KBM-7 (cell line): Measurements from ENCODE around the gene DSG1.
"Not testable (repeated sequence)": the region's sequence is repeated elsewhere in the genome, so short reads cannot be mapped to it uniquely, and the experiment has no call there.

ENCODE experiments used
- DNase-seq: peaks from one replicate; pipeline ENCODE4 v3.0.0-alpha.2; 2015
- in situ Hi-C: fragments of 300-500 bp; cut with MboI; formaldehyde crosslinking; loops from 2 replicates; pipeline ENCODE4 v1.14.3; 2020; ENCODE audit warnings: low sequenced_read_pairs, low pct_unique_long_range_greater_than_20kb, mixed read lengths

Gene DSG1

DNA sequence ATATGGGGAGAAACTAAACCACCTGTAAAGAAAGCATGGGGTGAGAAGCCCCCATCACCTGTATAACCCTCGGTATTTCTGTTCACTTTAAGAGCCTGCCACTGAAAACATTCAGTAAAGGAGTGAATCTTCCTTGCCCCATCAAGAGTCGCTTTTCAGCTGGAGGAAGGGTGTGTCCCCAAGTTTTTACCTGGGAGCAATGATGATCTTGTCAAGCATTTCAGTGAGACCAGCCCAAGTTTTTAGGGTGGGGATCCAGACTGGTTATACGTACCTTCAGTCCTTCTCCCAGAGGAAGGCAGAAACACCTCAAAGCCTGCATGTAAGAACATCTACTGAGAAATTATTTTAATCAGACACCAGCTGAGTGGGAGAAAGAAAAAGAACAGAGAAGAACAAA is at the start of gene DSG1:
Gene DSG1, plus strand, starts transcription at position 301 of the 400 bp plus-strand sequence. CDS start 141 bp downstream, outside the sequence.
- in situ Hi-C loops: no loop called here
- no peak for DNase-seq

DNA sequence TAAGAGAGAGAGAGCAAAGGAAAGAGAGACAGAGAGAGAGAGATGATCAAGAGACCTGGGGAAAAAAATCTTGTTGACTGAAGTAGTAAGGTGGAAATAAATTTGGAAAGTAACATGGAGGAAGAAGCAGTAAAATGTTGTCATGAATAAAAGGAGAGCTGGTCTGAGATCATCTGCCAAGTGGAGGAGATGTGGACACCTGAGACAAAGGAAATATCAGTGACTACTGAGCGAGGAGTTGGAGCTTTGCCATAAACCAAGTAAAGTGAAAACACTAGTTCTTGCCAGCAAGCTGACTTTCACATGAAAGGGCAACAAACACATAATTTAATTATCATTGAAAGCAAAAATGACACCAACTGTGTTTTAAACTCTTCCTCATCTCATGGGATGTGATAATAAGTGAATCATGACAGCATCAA is 49.0 kb upstream of the DSG1 start:
- in situ Hi-C loops: no loop called here
- DNase-seq: no peak

DNA sequence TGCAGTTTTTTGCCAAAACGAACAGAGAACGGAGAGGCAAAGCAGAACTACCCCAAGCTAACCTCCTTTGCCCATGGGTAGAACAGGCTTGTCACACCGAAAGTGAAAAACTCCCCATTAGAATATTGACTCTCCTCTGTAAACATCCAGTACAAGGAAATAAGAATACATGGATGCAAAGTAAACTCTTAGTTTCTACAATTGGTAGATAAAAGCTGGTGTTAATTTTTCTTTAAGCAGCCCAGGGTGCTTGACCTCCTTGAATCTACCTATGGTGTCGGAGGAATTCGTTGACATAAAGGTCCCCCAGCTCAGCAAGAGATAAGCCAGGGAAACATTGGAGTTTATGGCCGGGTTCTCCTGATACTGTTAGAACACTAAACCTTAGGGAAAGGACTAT is 48.4 kb upstream of the DSG1 start:
- in situ Hi-C loops: no loop called here
- no peak for DNase-seq

DNA sequence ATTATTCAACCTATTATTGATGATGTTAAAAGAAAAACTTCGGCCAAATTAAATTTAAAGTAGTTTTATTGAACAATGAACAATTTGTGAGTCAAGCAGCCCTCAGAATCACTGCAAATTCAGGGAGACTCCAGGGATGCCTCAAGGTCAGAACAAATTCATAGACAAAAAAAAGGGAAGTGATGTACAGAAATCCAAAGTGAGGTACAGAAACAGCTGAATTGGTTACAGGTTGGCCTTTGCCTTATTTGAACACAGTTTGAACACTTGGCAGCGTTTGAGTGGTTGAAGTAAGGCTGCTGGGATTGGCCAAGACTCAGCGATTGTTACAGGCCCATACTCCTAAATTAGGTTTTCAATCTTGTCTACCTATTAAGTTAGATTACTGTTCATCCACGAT is 47.4 kb upstream of the DSG1 start:
- DNase-seq: no peak
- in situ Hi-C loops: no loop called here

DNA sequence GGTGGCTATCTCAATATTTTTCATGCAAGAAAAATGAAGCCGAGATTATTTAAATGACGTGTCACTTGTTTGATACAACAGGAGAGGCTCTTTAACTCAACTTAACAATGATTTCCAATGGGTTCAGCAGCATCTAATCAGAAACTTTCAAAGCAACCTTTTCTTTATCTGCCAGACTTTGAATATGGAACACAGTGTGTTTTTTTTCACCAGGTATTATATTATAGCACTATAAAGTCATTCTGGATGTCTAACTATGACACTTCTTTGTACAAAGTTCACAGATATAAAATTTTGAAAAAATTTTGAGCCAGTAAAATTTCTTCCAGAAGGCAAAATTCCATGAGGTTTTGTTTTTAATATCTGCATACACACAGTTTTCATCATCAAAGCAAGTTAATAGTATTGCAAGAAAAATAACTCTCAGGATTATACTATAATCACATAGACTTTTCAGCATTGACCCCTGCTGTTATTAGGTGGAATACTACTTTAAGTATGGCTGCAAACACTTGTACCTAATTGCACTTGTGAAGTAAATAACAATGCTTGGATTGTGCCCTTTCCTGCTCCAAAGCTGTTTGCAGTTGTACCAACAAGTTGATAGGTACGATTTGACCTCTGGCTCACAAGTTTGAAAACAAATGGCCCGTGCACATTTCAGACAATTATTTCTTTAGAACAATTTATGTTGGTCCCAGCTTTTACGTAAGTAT is 44.0 kb upstream of the DSG1 start:
- in situ Hi-C loops: no loop called here
- no peak for DNase-seq

DNA sequence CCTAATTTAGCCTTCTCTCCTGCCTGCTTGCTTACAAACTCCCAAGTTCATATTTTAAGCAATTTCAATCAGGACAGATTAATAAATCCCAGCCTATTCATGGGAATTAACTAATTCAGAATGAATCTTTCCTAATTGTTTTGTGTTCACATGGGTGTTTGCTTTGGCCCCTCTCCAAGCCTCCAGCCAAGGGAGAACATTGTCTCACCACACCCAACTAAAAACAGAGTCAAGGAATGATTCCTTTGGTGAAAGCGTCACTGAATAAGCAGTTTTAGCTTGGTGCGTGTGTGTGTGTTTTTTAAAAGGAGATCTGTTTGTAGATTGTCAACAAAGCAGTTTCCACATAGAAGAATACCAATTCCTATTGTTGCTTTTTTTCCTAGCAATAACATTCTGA is 43.0 kb upstream of the DSG1 start:
- no peak for DNase-seq
- in situ Hi-C loops: no loop called here

DNA sequence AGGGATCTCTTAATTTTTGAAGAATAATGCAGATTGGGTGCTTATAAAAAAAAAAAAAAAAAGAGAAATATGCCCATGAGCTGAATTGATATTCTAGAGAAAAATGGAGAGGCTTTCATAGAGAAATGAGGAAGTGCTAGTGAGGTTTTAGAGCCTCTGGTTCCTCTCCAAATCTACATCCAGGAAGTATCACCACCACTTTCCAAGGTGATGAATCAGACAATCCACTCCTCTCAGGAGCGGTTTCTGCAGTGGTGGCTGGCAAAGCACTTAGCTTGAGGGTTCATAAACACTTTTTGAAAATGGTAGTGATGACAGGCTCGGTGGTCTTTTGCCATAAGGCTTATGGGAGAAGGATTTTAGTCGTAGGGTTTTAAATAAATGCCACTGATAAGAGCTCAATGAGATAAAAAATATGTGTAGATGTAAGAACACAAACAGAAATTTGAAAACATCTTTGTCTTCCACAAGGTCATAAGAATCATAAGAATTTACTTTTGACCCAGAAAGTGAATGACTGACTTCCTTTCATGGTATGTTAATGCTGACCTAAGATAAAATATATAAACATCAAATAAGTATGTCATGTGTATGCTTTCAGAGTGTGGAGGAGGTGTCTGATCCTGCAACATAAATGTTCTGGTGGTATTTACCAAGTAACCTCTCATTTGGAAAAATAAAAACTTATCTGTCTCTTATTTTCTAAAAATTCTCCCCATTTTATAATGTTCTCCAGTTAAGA is 42.1 kb upstream of the DSG1 start:
- in situ Hi-C loops: no loop called here
- peak; percentile 69 for DNase-seq

DNA sequence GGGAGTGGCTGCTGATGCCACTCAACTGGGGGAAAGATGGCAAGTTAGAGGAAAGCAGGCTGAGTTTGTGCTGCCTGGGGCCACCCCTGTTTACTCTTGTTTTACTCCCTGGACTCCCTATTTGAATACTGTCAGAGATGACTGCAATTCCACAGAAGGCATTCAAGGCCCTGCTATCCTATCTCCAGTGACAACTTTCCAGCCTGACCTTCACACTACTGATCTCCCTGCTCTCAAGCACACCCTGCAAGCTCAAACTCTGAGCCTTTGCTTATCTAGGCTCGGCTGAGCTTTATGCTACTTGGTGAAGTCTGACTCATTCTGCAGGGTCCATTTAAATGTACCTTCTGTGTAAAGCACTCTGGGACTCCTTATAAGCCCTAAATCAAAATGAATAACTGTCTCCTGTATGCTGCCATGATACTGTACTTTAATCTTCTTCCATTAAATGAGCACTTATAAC is 39.3 kb upstream of the DSG1 start:
- no peak for DNase-seq
- in situ Hi-C loops: no loop called here

DNA sequence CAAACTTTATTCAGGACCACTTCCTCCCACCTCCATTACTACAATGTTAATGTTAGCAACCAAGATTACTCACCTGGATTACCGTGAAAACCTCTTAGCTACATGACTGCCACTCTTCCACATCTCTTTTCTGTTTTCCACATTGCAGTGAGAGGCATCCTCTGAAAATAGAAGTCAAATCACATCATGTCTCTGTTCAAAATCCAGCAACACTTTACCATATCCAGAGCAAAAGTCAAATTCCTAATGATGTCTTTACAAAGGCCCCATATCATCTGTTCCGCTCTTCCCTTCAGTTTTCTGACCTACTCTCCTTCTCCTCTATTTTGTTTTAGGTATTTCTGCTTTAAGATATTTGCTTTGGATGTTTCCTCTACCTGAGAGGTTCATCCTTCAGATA is 37.5 kb upstream of the DSG1 start:
- DNase-seq: no peak
- in situ Hi-C loops: no loop called here

DNA sequence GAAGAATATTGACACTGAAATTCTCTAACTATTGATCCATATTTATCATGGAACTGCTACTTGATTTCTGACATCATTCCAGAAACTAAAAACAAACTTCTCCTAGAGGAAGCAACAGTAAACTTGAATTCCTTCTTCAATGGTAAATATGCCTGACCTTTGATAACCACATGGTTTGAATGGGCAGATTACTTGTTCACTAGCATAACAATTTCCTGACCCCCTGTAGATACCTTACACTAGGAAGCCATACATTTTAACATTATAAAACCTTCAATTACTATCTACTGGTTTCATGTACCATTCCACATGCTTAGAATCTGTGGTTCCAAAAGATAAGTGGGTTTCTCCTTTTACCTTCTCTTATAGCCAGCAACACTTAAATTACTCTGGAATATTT is 36.5 kb upstream of the DSG1 start:
- in situ Hi-C loops: no loop called here
- no peak for DNase-seq

DNA sequence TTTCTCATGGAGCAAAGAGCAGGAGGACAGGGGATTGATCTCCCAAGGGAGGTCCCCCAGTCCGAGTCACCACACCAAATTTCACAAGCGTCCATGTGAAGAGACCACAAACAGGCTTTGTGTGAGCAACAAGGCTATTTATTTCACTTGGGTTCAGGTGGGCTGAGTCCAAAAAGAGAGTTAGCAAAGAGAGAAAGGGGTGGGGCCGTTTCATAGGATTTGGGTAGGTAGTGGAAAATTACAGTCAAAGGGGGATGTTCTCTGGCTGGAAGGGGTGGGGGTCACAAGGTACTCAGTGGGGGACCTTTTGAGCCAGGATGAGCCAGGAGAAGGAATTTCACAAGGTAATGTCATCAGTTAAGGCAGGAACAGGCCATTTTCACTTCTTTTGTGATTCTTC is 28.5 kb upstream of the DSG1 start:
- in situ Hi-C loops, DNase-seq: not testable (repeated sequence)

DNA sequence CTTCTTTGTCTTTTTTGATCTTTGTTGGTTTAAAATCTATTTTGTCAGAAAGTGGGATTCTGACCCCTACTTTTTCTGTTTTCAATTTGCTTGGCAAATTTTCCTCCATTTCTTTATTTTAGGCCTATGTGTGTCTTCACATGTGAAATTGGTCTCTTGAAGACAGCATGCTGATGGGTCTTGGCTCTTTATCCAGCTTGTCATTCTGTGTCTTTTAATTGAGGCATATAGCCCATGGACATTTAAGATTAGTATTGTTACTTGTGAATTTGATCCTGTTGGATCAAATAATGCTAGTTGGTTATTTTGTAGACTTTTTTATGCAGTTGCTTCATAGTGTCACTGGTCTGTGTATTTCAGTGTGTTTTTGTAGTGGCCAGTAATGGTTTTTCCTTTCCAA is 26.3 kb upstream of the DSG1 start:
- no peak for DNase-seq
- in situ Hi-C loops: no loop called here

DNA sequence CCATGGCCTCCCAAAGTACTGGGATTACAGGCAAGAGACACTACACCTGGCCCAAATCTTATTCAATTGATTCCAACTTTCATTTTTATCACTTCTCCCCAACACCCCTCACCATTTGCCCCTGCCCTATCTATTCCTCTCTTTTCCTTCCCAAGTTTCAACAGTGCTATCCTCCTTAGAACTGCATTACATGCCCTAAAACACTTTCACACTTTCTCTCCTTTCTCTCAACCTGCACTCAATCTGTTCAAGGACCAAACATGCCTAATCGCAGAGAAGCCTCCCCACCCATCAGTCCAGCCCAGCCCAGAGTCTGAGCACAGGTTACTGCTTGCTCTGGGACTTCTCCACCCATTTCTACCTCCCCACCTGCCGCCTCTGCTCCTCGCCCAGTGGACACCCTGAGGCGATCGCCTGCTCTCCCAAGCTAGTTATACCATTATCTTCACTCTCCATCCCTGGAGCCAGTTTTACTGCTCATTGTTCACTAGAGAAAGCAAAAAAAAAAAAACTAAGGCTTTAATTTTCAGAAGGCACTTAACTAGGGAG is 23.7 kb upstream of the DSG1 start:
- in situ Hi-C loops: no loop called here
- DNase-seq: no peak

DNA sequence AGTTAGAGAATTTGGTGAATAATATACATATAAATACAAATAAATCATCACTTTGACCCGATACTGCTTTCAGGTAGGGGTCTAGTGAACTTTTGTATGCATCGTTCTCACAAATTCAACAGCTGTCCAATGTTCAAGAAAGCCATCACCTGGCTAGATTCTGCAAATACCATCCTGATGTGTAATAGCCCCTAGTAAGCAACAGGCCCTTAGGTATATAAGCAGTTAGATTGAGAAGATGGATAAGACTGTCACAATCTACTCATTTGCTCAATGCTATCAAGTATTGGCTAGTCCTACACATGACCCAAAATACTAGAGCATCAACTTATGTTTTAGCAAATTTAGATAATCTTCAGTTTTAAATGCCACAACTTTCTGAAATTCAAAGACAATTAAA is 20.7 kb upstream of the DSG1 start:
- DNase-seq: no peak
- in situ Hi-C loops: no loop called here

DNA sequence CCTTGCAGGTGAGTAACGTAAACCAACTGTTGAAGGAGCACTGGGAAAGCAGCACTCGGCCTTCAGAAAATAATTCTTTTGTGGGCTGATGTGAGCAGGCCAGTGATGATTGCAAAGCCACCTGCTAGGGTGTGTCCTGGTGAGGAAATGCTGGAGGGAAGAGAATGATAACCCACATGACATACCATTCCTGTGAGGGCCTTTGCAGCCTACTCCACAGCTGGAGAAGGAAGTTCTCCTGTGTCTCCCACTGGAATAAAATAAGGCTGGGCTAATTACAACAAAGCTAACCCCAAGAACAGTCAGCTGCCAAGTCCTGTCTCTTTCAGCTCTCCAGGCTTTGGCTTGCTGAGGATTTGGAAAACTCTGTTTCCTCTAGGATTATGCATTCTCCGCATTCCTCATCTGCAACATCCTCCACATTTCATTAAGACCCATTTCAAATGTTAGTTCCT is 16.7 kb upstream of the DSG1 start:
- DNase-seq: no peak
- in situ Hi-C loops: no loop called here

DNA sequence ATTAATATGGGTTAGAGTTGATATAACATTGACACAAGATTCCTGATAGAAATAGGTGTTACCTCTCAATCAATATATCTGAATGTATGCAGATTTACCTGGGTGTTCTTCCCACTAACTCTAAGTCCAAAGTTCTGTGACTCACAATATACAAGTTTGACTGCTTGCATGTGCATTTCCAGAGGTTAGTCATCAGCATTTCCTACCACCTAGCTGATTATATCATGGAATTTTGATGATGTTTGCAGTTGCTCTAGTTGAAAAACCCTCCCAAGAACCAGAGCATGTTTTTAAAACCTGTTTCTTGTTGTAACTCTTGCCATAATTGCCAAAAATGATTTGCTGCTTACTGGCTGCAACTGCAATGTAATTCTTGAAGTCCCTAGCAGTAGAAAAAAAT is 15.0 kb upstream of the DSG1 start:
- in situ Hi-C loops: no loop called here
- no peak for DNase-seq

DNA sequence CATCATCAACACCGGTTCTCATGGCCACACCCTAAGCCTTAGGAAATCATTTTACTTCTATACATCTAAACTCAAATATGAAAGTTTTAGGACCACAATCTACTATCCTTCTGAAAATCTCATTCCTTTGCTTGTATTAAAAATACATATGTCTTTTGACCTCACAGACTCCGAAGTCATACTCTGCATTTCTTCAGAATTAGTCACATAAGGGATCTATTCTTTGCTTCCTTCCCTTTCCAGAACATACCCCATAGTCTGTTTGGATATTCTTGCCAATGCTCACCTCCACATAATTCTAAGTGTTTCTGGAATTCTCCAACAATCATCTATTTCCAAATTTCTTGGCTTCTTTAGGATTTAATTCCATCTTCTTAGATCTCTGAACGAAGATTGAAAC is 14.2 kb upstream of the DSG1 start:
- in situ Hi-C loops: no loop called here

DNA sequence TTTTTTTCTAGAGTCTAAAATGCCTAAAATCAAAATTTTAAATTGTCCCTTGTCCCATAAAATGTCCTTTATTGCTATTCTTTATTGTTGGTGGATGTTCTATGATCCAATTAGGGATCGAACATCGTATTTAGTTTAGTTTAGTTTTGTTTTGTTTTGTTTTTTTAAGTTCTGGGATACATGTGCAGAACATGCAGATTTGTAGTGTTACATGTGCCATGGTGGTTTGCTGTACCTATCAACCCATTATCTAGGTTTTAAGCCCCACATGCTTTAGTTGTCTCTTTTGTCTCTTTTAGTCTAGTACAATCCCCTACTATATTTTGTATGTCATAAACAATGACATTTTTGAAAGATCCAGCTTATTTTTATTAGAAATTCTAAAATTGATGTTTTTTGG is 8.8 kb upstream of the DSG1 start:
- in situ Hi-C loops: no loop called here
- no peak for DNase-seq

More for the DNA sequence above, 14.2 kb upstream of the DSG1 start:
- no peak for DNase-seq

DNA sequence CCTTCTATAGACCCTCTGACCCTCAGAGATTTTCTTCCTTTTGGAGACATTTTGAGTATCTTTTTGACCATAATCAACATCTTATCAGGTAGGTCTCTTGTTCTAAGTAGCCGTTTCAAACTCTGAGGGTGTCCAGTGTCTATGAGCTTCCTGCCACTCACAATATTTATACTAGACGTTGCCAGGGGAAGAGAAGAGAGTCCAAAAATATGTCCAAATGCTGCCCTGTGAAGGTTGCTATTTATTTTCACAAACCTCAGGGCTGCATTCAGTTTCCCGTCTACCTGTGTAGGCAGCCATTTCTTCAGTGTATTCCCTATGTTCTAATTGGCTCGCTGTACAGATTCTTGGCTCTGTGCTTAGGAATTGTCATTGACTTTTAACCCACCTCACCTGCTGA is 986 bp upstream of the DSG1 start:
- no peak for DNase-seq
- in situ Hi-C loops: no loop called here

DNA sequence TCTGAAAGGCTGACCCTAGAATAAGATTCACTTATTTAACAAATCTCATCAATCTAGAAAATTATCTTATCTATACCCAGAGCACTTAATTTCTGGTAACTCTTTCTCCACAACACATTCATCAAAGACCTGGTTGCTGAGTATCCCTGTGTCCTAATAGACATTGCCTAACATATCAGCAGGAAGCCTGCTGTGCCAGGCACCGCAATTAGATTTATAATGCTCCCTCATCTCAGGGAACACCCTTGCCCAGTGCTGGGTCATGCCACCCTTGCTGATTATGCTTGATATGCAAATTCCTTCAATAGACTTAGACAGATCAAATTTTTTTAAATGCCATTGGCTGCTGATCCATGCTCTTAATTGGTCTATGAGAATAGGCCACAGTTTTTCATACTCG is 3.8 kb downstream of the DSG1 start:
- no peak for DNase-seq
- in situ Hi-C loops: no loop called here
